SK-N-SH treated with all-trans-retinoic acid at 6 μM for 48 hours (cell line): ENCODE measurements around the gene TTBK1.

Experiments
- CREB5 ChIP-seq: fragments of 250-450 bp; sonication (Bioruptor Pico); IDR thresholded peaks from 2 replicates; pipeline ENCODE4 v1.5.1; 2020; ENCODE audit warnings: low read depth, mild to moderate bottlenecking, moderate library complexity
- CSDC2 ChIP-seq: fragments of 250-450 bp; sonication (Bioruptor Pico); IDR thresholded peaks from 2 replicates; pipeline ENCODE4 v1.5.0; 2020; ENCODE audit warnings: mild to moderate bottlenecking, moderate library complexity
- CSRNP3 ChIP-seq: fragments of 250-450 bp; sonication (Bioruptor Pico); IDR thresholded peaks from 2 replicates; pipeline ENCODE4 v1.5.1; 2021; ENCODE audit warnings: mild to moderate bottlenecking, moderate library complexity
- ESRRG ChIP-seq: fragments of 250-450 bp; sonication (Bioruptor Pico); IDR thresholded peaks from 2 replicates; pipeline ENCODE4 v1.6.1; 2021; ENCODE audit warnings: mild to moderate bottlenecking
- PATZ1 ChIP-seq: fragments of 250-450 bp; sonication (Bioruptor Pico); IDR thresholded peaks from 2 replicates; pipeline ENCODE4 v1.8.0; 2020; ENCODE audit warnings: mild to moderate bottlenecking, moderate library complexity, borderline replicate concordance
- POU6F1 ChIP-seq: fragments of 250-450 bp; sonication (Bioruptor Pico); IDR thresholded peaks from 2 replicates; pipeline ENCODE4 v1.8.0; 2021; ENCODE audit warnings: low read depth, mild to moderate bottlenecking, moderate library complexity, borderline replicate concordance
- PPARA ChIP-seq: fragments of 250-450 bp; sonication (Bioruptor Pico); IDR thresholded peaks from 2 replicates; pipeline ENCODE4 v1.5.0; 2020; ENCODE audit warnings: mild to moderate bottlenecking, borderline replicate concordance
- RARB ChIP-seq: fragments of 250-450 bp; sonication (Bioruptor Pico); IDR thresholded peaks from 2 replicates; pipeline ENCODE4 v1.8.0; 2021; ENCODE audit warnings: mild to moderate bottlenecking, moderate library complexity
- SNAI2 ChIP-seq: fragments of 250-450 bp; sonication (Bioruptor Pico); IDR thresholded peaks from 2 replicates; pipeline ENCODE4 v1.5.0; 2020; ENCODE audit warnings: mild to moderate bottlenecking, moderate library complexity
- TCF4 ChIP-seq: fragments of 250-450 bp; sonication (Bioruptor Pico); IDR thresholded peaks from 2 replicates; pipeline ENCODE4 v1.8.0; 2021; ENCODE audit warnings: mild to moderate bottlenecking, moderate library complexity, borderline replicate concordance
- ZFP30 ChIP-seq: fragments of 450-650 bp; formaldehyde crosslinking; IDR thresholded peaks from 2 replicates; pipeline ENCODE4 v1.5.0; 2022; ENCODE audit warnings: mild to moderate bottlenecking, moderate library complexity
- ZNF565 ChIP-seq: fragments of 450-650 bp; formaldehyde crosslinking; conservative IDR thresholded peaks from 2 replicates; pipeline ENCODE4 v1.5.0; 2020; ENCODE audit warnings: low read depth, mild to moderate bottlenecking, moderate library complexity

GRCh38 chr6:43308101-43308989 lies 65.1 kb downstream of the TTBK1 start, which contains the start of gene CRIP3:
- TF ChIP-seq ZFP30 (CRISPR knock-in tag) (no peak), CREB5 (CRISPR knock-in tag) (no peak), PPARA (no peak), POU6F1 (CRISPR knock-in tag) (no peak), CSRNP3 (CRISPR knock-in tag) (no peak), CSDC2 (CRISPR knock-in tag) (no peak), ZNF565 (CRISPR knock-in tag) (no peak), SNAI2 (CRISPR knock-in tag) (no peak), ESRRG (CRISPR knock-in tag) (no peak), RARB (CRISPR knock-in tag) (no peak), PATZ1 (CRISPR knock-in tag) (no peak), TCF4 (CRISPR knock-in tag) (no peak)
